ENCODE measurements around the gene ZNF71. TPM values are rescaled to one million over a fixed set of nuclear protein-coding genes. Genes with fewer than 3 reads are reported as not detected.

Gene ZNF71
- polyA plus RNA-seq, 1 donor, result 6.9 TPM

Other genes with a start within 250 kb of the ZNF71 start
- gene ZNF582, start 201.8 kb upstream of the ZNF71 start, polyA plus RNA-seq (ENCODE audit: insufficient read length), result 6.9 TPM
- 6.2 TPM for gene ZNF583, start 191.0 kb upstream of the ZNF71 start, polyA plus RNA-seq (ENCODE audit: insufficient read length)
- gene ZNF667, start 118.0 kb upstream of the ZNF71 start, polyA plus RNA-seq (ENCODE audit: insufficient read length), result 11.3 TPM
- 16.0 TPM for gene ZNF471, start 87.4 kb upstream of the ZNF71 start, polyA plus RNA-seq (ENCODE audit: insufficient read length)
- gene ZFP28, start 56.4 kb upstream of the ZNF71 start, polyA plus RNA-seq (ENCODE audit: insufficient read length), result 11.1 TPM
- 4.6 TPM for gene ZNF470, start 27.8 kb upstream of the ZNF71 start, polyA plus RNA-seq (ENCODE audit: insufficient read length)
- gene SMIM17, start 47.9 kb downstream of the ZNF71 start, polyA plus RNA-seq (ENCODE audit: insufficient read length), result 1.7 TPM
- gene ZNF835, start 76.5 kb downstream of the ZNF71 start, polyA plus RNA-seq (ENCODE audit: insufficient read length), result 1.9 TPM
- 242 TPM for gene PEG3, start 245.4 kb downstream of the ZNF71 start, polyA plus RNA-seq (ENCODE audit: insufficient read length)
- gene ZIM2, start 245.4 kb downstream of the ZNF71 start, polyA plus RNA-seq (ENCODE audit: insufficient read length), result 5.2 TPM

All from forelimb muscle (tissue), 1 donor.